ENCODE results near the gene C21orf91. TPM values are rescaled to one million over a fixed set of nuclear protein-coding genes. Genes with fewer than 3 reads are reported as not detected.
A peak's percentile ranks its signal among the peaks of the same experiment; 100 is the strongest.

The C21orf91 gene
- total RNA-seq, 1 experiment from 2014 or later: 16.9 TPM

- Histone ChIP-seq H3K9me3 (no peaks in the 10 kb centered on the region), H3K4me3 (ENCODE audit: low read depth, low read length) (no peak overlapping the region), H3K4me1 (0 out of 2 replicates have a peak, but pooled peaks cover 7% of the 10 kb centered on the region), H3K36me3 (ENCODE audit: control insufficient read depth, insufficient read depth, low read length) (no peaks in the 10 kb centered on the region; the same call in 1 of the 2 replicates), H3K27me3 (replicated peaks; ENCODE audit: control insufficient read depth, insufficient read depth, low read length) (no peaks in the 10 kb centered on the region)
- no peak overlapping the region for H3K27ac Mint-ChIP-seq (ENCODE audit: unreplicated experiment)
- peaks cover 17% of the 10 kb centered on the region for H3K36me3 Mint-ChIP-seq (ENCODE audit: insufficient read depth, unreplicated experiment)
- ChIA-PET CTCF (no interaction called here), POLR2A (no interaction called here)
- no peaks in the 10 kb centered on the region for H3K27me3 Mint-ChIP-seq (ENCODE audit: insufficient read depth, unreplicated experiment)
- intact Hi-C loops (cut with micrococcal nuclease; ENCODE audit: unreplicated experiment): no loop called here
- H3K9me3 Mint-ChIP-seq (ENCODE audit: unreplicated experiment): no peaks in the 10 kb centered on the region
- no TSS peak for BruUV-seq (replicated peaks)
- H3K4me1 Mint-ChIP-seq (ENCODE audit: low read depth, unreplicated experiment): peaks cover 7% of the 10 kb centered on the region
- no peak overlapping the region for H3K4me3 Mint-ChIP-seq (ENCODE audit: unreplicated experiment)
- no peak for DNase-seq
- TF ChIP-seq CTCF (IDR thresholded peaks at IDR 0.05; ENCODE audit: insufficient read depth in 1 of 2, low read depth in 1 of 2, low read length in 1 of 2, severe bottlenecking in 1 of 2, unreplicated experiment in 1 of 2): no peak
These were observed 29.5 kb downstream of the C21orf91 start for GRCh38 chr21:17789656-17790055.

DNA sequence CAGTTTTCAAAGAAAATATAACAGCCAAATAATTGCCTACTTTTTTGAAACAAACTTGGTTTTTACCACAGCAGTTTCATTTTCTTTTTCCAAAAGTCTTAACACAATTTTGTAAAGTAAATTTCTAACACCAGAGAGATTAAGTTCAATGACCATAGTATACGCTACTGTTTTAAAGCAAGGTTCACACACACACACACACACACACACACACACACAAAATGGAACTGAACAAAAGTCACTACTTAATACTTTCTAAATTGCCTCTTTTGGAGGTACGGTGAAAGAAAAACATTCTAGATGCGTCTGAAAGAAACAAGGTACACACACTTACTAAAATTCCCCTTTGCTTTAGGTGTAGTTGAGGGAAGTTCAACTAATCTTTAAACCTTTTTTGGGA lies 30.1 kb downstream of the C21orf91 start:
- ChIA-PET POLR2A (no interaction called here), CTCF (no interaction called here)
- Mint-ChIP-seq H3K27me3 (ENCODE audit: insufficient read depth, unreplicated experiment) (no peaks in the 10 kb centered on the region), H3K27ac (ENCODE audit: unreplicated experiment) (no peak overlapping the region), H3K4me1 (ENCODE audit: low read depth, unreplicated experiment) (peaks cover 7% of the 10 kb centered on the region), H3K4me3 (ENCODE audit: unreplicated experiment) (no peak overlapping the region), H3K36me3 (ENCODE audit: insufficient read depth, unreplicated experiment) (peaks cover 17% of the 10 kb centered on the region), H3K9me3 (ENCODE audit: unreplicated experiment) (no peaks in the 10 kb centered on the region)
- intact Hi-C loops (cut with micrococcal nuclease; ENCODE audit: unreplicated experiment): no loop called here
- BruUV-seq (replicated peaks): no TSS peak
- Histone ChIP-seq H3K9me3 (no peaks in the 10 kb centered on the region), H3K27me3 (replicated peaks; ENCODE audit: control insufficient read depth, insufficient read depth, low read length) (no peaks in the 10 kb centered on the region), H3K36me3 (ENCODE audit: control insufficient read depth, insufficient read depth, low read length) (no peaks in the 10 kb centered on the region), H3K4me3 (ENCODE audit: low read depth, low read length) (no peak overlapping the region), H3K4me1 (0 out of 2 replicates have a peak, but pooled peaks cover 7% of the 10 kb centered on the region)
- DNase-seq: no peak
- no peak for TF ChIP-seq CTCF (IDR thresholded peaks at IDR 0.05; ENCODE audit: insufficient read depth in 1 of 2, low read depth in 1 of 2, low read length in 1 of 2, severe bottlenecking in 1 of 2, unreplicated experiment in 1 of 2)

DNA sequence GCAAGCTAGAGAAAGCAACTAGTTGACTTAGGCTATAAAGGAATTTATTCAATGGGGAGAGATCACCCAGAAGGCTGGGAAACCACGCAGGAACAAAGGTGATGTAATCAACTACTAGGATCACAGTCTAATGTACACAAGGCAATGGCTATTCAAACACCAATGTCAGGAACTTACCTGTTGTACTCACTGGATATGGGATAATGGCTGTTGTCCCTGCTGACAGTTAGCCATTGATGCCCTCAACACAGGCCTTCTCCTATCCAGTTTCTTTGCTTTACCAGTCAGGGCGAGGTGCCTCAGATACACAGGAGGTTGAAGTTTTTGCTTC lies 32.3 kb downstream of the C21orf91 start:
- no TSS peak for BruUV-seq (replicated peaks)
- H3K36me3 Mint-ChIP-seq (ENCODE audit: insufficient read depth, unreplicated experiment): peaks cover 17% of the 10 kb centered on the region
- H3K4me3 Mint-ChIP-seq (ENCODE audit: unreplicated experiment): no peak overlapping the region
- no peaks in the 10 kb centered on the region for H3K36me3 ChIP-seq (ENCODE audit: control insufficient read depth, insufficient read depth, low read length)
- peak in 1 of 2 experiments; percentile 12 for DNase-seq
- H3K4me1 ChIP-seq: 0 out of 2 replicates have a peak, but pooled peaks cover 7% of the 10 kb centered on the region
- H3K27me3 ChIP-seq (replicated peaks; ENCODE audit: control insufficient read depth, insufficient read depth, low read length): no peaks in the 10 kb centered on the region
- H3K27ac Mint-ChIP-seq (ENCODE audit: unreplicated experiment): no peak overlapping the region
- TF ChIP-seq CTCF (IDR thresholded peaks at IDR 0.05; ENCODE audit: insufficient read depth in 1 of 2, low read depth in 1 of 2, low read length in 1 of 2, severe bottlenecking in 1 of 2, unreplicated experiment in 1 of 2): no peak
- no peaks in the 10 kb centered on the region for H3K9me3 ChIP-seq
- no peaks in the 10 kb centered on the region for H3K9me3 Mint-ChIP-seq (ENCODE audit: unreplicated experiment)
- CTCF ChIA-PET: no interaction called here
- POLR2A ChIA-PET: no interaction called here
- no peak overlapping the region for H3K4me3 ChIP-seq (ENCODE audit: low read depth, low read length)
- intact Hi-C loops (cut with micrococcal nuclease; ENCODE audit: unreplicated experiment): no loop called here
- H3K27me3 Mint-ChIP-seq (ENCODE audit: insufficient read depth, unreplicated experiment): no peaks in the 10 kb centered on the region
- peaks cover 7% of the 10 kb centered on the region for H3K4me1 Mint-ChIP-seq (ENCODE audit: low read depth, unreplicated experiment)

Data from Caco-2 (cell line).